Thoracic aorta (tissue), 2 donors: ENCODE measurements around the gene EIF1AD. TPM values are rescaled to one million over a fixed set of nuclear protein-coding genes. Genes with fewer than 3 reads are reported as not detected.

Experiments
- ATAC-seq: fragments of 150-250 bp; one replicate; pipeline ENCODE4 v1.8.0; 2017; ENCODE audit warnings: low read depth; ENCODE audit not compliant: insufficient number of reproducible peaks, low FRiP score
- DNase-seq: peaks from one replicate; pipeline ENCODE4 v3.0.0-alpha.2; 2020; ENCODE audit warnings: low spot score
- H3K27ac ChIP-seq, 2 donors: fragments of 200-600 bp; sonication (generic); 1 replicate in 1 of 2; 2 replicates in 1 of 2; pipeline ENCODE4 v1.5.1; 2016; ENCODE audit warnings: mild to moderate bottlenecking in 2 of 2, moderate library complexity in 2 of 2
- H3K27me3 ChIP-seq: fragments of 200-600 bp; sonication (generic); replicated peaks from 2 replicates; pipeline ENCODE4 v1.6.0; 2016; ENCODE audit warnings: mild to moderate bottlenecking; ENCODE audit not compliant: insufficient read depth
- H3K36me3 ChIP-seq: fragments of 200-600 bp; sonication (generic); one replicate; pipeline ENCODE4 v1.5.1; 2016
- H3K4me1 ChIP-seq, 2 donors: fragments of 200-600 bp; sonication (generic); 1 replicate in 1 of 2; 2 replicates in 1 of 2; pipeline versions ENCODE4 v1.5.1 to v1.6.0; 2016; ENCODE audit warnings: low read depth in 2 of 2, mild to moderate bottlenecking in 1 of 2; ENCODE audit not compliant: control insufficient read depth in 1 of 2
- H3K4me3 ChIP-seq: fragments of 200-600 bp; sonication (generic); 2 replicates; pipeline ENCODE4 v1.5.1; 2016; ENCODE audit warnings: mild to moderate bottlenecking
- H3K9me3 ChIP-seq: fragments of 200-600 bp; sonication (generic); 2 replicates; pipeline ENCODE4 v1.5.1; 2016
- CTCF ChIP-seq: fragments of 200-600 bp; sonication (generic); IDR thresholded peaks from one replicate; pipeline ENCODE4 v1.5.1; 2019; ENCODE audit warnings: antibody characterized with exemption
- total RNA-seq, 2 donors: library from RNA; depleted of rRNA; stranded (reverse); fragments of >200 nt; gene quantifications; one replicate each; pipeline versions ENCODE4 v1.1.0 to v1.2.3, GENCODE V29; 2016

The EIF1AD gene
- total RNA-seq, 2 donors from 2014 or later, result 20.6 to 43.5 TPM

DNA sequence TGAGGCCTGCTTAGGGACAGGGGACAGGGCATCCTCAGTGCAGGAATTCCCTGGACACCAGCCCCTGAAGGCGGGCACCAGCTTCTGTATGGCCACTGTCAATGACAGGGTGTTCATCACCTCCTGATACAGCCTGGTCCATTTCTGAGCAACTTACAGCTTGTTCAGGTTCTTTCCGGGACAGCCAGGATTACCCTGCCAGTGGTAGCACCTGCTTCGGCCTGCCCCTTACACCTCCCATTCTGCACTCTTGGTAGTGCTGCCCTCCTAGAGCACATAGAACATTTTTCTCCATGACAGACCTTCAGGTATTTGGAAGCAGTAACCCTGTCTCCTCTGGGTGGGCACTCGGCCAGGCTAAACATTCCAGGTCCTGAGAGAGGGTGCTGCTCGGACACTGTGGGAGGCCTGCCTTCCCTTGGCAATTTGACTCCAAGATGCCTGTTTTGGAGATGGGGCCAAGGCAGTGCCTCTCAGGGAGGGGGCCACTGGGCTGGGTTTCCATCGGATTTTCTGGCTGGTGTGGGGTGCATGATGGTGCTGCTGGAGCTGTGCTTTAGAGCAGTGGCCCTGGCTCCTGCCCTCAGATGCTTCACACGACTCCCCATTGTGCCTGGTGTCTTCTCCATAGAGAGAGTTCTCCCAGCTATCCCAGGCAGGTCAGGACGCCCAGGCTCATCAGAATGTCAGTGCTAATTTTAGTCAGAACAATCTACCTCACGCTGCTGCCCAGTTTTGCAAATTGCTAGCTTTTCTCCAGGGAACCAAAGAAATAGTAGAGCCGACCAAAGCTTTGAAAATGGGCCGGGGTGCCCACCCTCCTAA, 45.8 kb upstream of the EIF1AD start:
- Histone ChIP-seq H3K9me3 (no peaks in the 10 kb centered on the region), H3K4me3 (no peak overlapping the region), H3K27ac (no peak overlapping the region), H3K27me3 (no peaks in the 10 kb centered on the region), H3K4me1 (peaks cover 5 to 24% of the 10 kb centered on the region in 2 donors), H3K36me3 (no peaks in the 10 kb centered on the region)
- no peak for TF ChIP-seq CTCF
- DNase-seq, result no peak
- no peak for ATAC-seq

GRCh38 chr11:66046901-66047300, 44.9 kb upstream of the EIF1AD start:
- ATAC-seq, result no peak
- Histone ChIP-seq H3K4me3 (no peak overlapping the region), H3K36me3 (no peaks in the 10 kb centered on the region), H3K27ac (no peak overlapping the region), H3K27me3 (no peaks in the 10 kb centered on the region), H3K9me3 (no peaks in the 10 kb centered on the region), H3K4me1 (peaks cover 5 to 23% of the 10 kb centered on the region in 2 donors)
- TF ChIP-seq CTCF, result no peak
- DNase-seq, result no peak

DNA sequence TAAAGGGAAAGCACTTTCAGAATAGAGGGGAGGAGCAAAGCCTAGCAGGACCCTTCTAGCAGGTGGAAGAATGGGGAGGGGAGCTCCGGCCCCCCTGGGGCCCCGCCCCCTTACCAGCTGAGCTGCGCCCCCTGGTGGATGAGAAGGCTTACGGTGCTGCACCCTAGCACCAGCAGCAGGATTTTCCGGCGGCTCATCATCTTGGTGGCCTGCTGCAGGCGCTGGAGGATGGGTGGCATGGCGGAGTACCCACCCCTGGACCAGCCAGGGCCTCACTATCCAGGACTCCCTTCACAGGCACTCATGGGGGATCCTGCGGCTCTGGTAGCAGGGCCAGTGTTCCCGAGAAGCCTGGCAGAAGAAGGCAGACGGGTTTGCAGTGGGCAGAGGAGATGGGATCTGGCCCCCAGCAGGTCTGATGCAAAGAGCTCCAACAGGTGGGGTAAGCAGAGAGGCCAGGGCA, 43.3 kb upstream of the EIF1AD start:
- Histone ChIP-seq H3K27me3 (no peaks in the 10 kb centered on the region), H3K4me3 (no peak overlapping the region), H3K27ac (no peak overlapping the region), H3K4me1 (peaks cover 0 to 16% of the 10 kb centered on the region in 2 donors), H3K9me3 (no peaks in the 10 kb centered on the region), H3K36me3 (no peaks in the 10 kb centered on the region)
- ATAC-seq (no peak), DNase-seq (no peak)
- TF ChIP-seq CTCF, result peak; percentile 91

GRCh38 chr11:66044757-66045156, 42.8 kb upstream of the EIF1AD start:
- TF ChIP-seq CTCF, result no peak
- no peak for DNase-seq
- ATAC-seq, result no peak
- Histone ChIP-seq H3K4me1 (peaks cover 0 to 16% of the 10 kb centered on the region in 2 donors), H3K36me3 (no peaks in the 10 kb centered on the region), H3K4me3 (no peak overlapping the region), H3K9me3 (no peaks in the 10 kb centered on the region), H3K27me3 (no peaks in the 10 kb centered on the region), H3K27ac (no peak overlapping the region)

- no peak for TF ChIP-seq CTCF
- no peaks in the 10 kb centered on the region for H3K27me3 ChIP-seq
- ATAC-seq (no peak), DNase-seq (no peak)
- H3K9me3 ChIP-seq, result no peaks in the 10 kb centered on the region
- H3K4me1 ChIP-seq, result peaks cover 0 to 8% of the 10 kb centered on the region in 2 donors
- H3K36me3 ChIP-seq, result no peaks in the 10 kb centered on the region
- no peak overlapping the region for H3K27ac ChIP-seq
- no peak overlapping the region for H3K4me3 ChIP-seq
These were observed 41.3 kb upstream of the EIF1AD start for GRCh38 chr11:66042996-66043906.
